ENCODE results near the gene MAP3K19.
"Not testable (repeated sequence)": the region's sequence is repeated elsewhere in the genome, so short reads cannot be mapped to it uniquely, and the experiment has no call there.

Gene MAP3K19

DNA sequence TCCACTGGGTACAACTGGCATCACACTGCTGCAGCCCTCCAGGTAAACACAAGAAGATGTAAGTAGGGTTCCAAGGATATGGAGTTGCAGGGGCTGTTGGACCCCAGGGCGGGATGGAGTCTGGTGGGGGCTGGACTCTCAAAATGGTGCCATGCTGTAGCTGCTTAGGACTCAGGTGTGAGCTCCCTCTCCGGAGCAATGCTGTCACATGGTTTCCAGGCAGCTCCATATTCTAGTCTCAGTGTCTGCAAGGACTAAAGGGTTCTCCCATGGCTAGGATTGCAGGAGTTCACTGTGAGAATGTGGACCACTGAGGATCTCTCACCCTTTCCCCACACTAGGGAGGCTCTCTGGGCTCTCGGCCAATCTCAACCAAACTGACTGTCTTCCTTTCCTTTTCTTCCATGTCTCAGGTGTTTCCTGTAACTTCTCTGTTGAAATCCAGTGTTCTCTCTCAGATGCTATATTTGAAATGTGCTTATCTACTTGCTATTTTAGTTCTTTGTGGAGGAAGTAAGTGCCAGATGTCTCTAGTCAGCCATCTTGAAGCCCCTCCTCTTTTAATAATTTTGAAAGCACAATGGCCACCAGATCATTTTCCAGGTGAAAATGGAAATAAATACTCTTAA is 71.1 kb downstream of the MAP3K19 start:
- no peaks in the 10 kb centered on the region for H3K36me3 ChIP-seq (ENCODE audit: control insufficient read depth, insufficient read depth, low read length)
- H3K4me1 ChIP-seq (ENCODE audit: control insufficient read depth, insufficient read depth, low read length) = no peaks in the 10 kb centered on the region
- H3K4me3 ChIP-seq (ENCODE audit: low read depth, low read length) = no peak overlapping the region
- H3K27me3 ChIP-seq (ENCODE audit: control insufficient read depth, insufficient read depth, low read length) = no peaks in the 10 kb centered on the region
- H3K9me3 ChIP-seq (ENCODE audit: control insufficient read depth, insufficient read depth, low read length) = no peaks in the 10 kb centered on the region
- no peak overlapping the region for H3K9ac ChIP-seq (ENCODE audit: low read depth, low read length)

DNA sequence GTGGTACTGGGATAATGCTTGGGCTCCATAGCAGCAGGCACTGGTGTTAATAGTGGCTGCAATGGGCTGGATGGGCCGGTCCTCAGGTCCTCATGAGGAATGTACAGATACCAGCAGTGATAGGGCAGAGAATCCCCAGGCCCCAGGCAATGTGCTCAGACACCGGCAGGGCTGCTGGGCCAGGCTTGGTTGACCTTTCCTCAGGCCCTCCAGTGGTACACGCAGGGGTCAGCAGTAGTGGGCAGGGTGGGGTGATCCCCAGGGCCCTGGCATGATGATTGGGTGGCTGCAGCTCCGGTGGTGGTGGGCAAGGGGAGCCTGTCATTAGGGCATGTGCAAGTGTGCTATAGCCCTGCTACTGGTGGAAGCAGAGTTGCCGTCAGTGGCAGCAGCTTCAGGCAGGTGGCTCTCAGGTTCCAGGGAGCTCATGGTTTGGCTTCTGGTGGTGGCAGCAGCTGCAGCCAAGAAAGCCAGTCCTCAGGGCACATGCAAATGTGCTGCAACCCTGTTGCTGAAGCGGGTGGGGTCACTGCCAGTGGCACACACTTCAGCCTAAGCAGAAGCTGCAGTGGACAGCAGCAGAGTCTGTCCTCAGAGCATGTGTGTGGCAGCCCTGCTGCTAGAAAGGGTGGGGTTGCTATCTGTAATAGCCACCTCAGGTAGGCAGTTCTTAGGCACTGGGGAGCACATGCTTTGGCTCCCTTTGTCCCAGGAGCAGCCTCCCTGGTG is 71.8 kb downstream of the MAP3K19 start:
- Histone ChIP-seq H3K4me3 (ENCODE audit: low read depth, low read length) (no peak overlapping the region), H3K9ac (ENCODE audit: low read depth, low read length) (no peak overlapping the region), H3K27me3 (ENCODE audit: control insufficient read depth, insufficient read depth, low read length) (no peaks in the 10 kb centered on the region), H3K4me1 (ENCODE audit: control insufficient read depth, insufficient read depth, low read length) (no peaks in the 10 kb centered on the region), H3K36me3 (ENCODE audit: control insufficient read depth, insufficient read depth, low read length) (no peaks in the 10 kb centered on the region), H3K9me3 (ENCODE audit: control insufficient read depth, insufficient read depth, low read length) (no peaks in the 10 kb centered on the region)

DNA sequence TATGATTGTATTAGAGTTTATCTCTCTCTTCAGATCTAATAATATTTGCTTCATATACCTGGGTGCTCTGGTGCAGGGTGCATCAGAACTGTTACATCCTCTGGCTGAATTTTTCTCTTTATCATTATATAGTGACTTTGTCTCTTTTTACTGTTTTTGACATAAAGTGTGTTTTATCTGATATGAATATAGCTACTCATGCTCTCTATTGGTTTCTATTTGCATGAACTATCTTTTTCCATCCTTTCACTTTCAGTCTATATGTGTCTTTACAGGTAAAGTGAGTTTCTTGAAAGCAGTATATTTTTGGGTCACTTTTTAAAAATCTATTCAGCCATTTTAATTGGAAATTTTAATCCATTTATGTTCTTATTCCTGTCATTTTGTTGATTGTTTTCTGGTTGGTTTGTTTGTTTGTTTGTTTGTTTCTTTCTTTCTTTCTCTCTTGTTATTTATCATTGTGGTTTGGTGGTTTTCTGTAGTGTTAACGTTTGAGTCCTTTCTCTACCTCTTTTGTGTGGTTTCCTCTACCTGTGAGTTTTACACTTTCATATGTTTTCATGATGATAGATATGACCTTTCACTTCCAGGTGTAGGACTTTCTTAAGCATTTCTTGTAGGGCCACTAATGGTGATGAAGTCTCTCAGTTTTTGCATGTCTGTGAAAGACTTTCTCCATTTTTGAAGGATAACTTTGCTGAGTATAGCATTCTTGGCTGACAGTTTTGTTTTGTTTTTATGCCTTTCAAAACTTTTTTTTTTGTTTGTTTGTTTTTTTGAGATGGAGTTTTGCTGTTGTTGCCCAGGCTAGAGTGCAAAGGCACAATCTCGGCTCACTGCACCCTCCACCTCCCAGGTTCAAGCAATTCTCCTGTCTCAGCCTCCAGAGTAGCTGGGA is 73.8 kb downstream of the MAP3K19 start:
- Histone ChIP-seq H3K36me3 (ENCODE audit: control insufficient read depth, insufficient read depth, low read length) (no peaks in the 10 kb centered on the region), H3K9ac (ENCODE audit: low read depth, low read length) (no peak overlapping the region), H3K9me3 (ENCODE audit: control insufficient read depth, insufficient read depth, low read length) (no peaks in the 10 kb centered on the region), H3K27me3 (ENCODE audit: control insufficient read depth, insufficient read depth, low read length) (no peaks in the 10 kb centered on the region), H3K4me1 (ENCODE audit: control insufficient read depth, insufficient read depth, low read length) (no peaks in the 10 kb centered on the region), H3K4me3 (ENCODE audit: low read depth, low read length) (no peak overlapping the region)

DNA sequence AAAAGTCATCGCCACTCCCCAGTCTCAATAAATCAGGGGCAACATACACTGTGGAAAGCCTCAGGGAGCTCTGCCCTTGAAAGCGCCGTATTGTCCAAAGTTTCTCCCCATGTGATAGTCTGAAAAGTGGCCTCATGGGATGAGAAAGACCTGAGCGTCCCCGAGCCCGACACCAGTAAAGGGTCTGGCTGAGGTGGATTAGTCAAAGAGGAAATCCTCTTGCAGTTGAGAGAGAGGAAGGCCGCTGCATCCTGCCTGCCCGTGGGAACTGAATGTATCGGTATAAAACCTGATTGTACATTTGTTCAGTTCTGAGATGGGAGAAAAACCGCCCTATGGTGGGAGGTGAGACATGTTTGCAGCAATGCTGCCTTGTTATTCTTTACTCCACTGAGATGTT is 80.1 kb downstream of the MAP3K19 start:
- H3K4me3 ChIP-seq (ENCODE audit: low read depth, low read length); H3K36me3 ChIP-seq (ENCODE audit: control insufficient read depth, insufficient read depth, low read length); H3K4me1 ChIP-seq (ENCODE audit: control insufficient read depth, insufficient read depth, low read length); H3K9ac ChIP-seq (ENCODE audit: low read depth, low read length); H3K27me3 ChIP-seq (ENCODE audit: control insufficient read depth, insufficient read depth, low read length); H3K9me3 ChIP-seq (ENCODE audit: control insufficient read depth, insufficient read depth, low read length): not testable (repeated sequence)

DNA sequence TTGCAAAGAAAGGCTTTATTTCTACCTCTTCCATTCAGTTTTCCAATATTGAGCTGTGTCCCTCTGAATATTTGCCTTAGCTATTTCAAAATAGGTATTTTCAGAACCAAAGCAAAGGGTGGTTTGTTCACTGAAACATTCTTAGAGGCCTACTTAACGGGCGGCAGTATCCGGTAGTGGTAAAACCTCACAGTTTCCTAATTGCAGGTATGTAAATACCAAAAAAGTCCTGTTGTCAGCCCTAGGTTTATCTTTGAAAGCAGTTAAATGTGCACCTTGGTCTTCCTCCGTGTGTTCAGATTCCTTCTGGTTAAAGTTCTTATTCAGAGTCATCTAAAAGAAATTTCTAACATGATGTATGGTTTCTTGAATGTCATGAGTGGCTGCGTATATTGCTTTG is 89.8 kb downstream of the MAP3K19 start:
- Histone ChIP-seq H3K9me3 (ENCODE audit: control insufficient read depth, insufficient read depth, low read length) (no peaks in the 10 kb centered on the region), H3K9ac (ENCODE audit: low read depth, low read length) (no peak overlapping the region), H3K27me3 (ENCODE audit: control insufficient read depth, insufficient read depth, low read length) (no peaks in the 10 kb centered on the region), H3K4me3 (ENCODE audit: low read depth, low read length) (no peak overlapping the region), H3K4me1 (ENCODE audit: control insufficient read depth, insufficient read depth, low read length) (no peaks in the 10 kb centered on the region), H3K36me3 (ENCODE audit: control insufficient read depth, insufficient read depth, low read length) (peaks cover 12% of the 10 kb centered on the region)

DNA sequence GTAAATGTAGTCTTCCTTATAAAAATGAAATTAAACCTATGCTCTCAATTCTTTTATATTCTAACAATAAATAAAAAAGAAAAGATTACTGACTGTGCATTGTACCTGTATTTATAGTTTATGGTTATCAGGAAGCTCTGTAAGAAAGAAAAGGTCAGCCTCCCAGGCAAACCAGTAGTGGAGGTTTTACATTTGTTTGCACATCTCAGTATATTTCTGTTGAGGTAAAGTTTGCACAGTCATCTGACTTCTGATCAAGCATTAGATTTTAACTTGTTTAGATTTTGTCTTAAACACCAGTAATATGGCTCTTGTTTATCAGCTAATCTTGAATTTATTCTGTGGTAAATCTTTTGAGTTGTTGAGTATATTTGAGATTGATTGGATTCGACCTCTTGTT is 91.5 kb downstream of the MAP3K19 start:
- Histone ChIP-seq H3K9me3 (ENCODE audit: control insufficient read depth, insufficient read depth, low read length) (no peaks in the 10 kb centered on the region), H3K27me3 (ENCODE audit: control insufficient read depth, insufficient read depth, low read length) (no peaks in the 10 kb centered on the region), H3K4me1 (ENCODE audit: control insufficient read depth, insufficient read depth, low read length) (no peaks in the 10 kb centered on the region), H3K36me3 (ENCODE audit: control insufficient read depth, insufficient read depth, low read length) (peaks cover 12% of the 10 kb centered on the region), H3K9ac (ENCODE audit: low read depth, low read length) (no peak overlapping the region), H3K4me3 (ENCODE audit: low read depth, low read length) (no peak overlapping the region)

DNA sequence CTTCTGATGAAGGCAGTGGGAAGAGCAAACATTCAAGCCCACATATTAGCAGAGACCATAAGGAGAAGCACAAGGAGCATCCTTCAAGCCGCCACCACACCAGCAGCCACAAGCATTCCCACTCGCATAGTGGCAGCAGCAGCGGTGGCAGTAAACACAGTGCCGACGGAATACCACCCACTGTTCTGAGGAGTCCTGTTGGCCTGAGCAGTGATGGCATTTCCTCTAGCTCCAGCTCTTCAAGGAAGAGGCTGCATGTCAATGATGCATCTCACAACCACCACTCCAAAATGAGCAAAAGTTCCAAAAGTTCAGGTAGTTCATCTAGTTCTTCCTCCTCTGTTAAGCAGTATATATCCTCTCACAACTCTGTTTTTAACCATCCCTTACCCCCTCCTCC is 93.2 kb downstream of the MAP3K19 start:
- Histone ChIP-seq H3K27me3 (ENCODE audit: control insufficient read depth, insufficient read depth, low read length) (no peaks in the 10 kb centered on the region), H3K36me3 (ENCODE audit: control insufficient read depth, insufficient read depth, low read length) (peaks cover 12% of the 10 kb centered on the region), H3K4me3 (ENCODE audit: low read depth, low read length) (no peak overlapping the region), H3K9me3 (ENCODE audit: control insufficient read depth, insufficient read depth, low read length) (no peaks in the 10 kb centered on the region), H3K9ac (ENCODE audit: low read depth, low read length) (no peak overlapping the region), H3K4me1 (ENCODE audit: control insufficient read depth, insufficient read depth, low read length) (no peaks in the 10 kb centered on the region)

DNA sequence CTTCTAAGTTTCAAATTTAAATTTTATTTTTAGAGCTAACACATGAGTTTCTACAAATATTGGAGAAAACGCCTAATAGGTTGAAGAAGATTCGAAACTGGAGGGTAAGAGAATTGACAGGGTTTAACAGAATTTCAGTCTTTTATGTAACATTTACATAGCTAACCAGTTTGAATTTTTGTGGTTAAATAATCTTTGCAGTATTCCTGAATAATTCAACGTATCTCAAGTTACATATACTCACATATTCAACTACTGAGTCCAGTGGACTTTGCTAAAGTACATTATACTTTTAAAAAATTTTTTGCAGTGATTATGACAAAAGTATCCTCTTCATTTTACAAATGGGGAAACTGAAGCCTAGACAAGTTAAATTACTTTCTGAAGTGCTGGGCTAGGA is 94.6 kb downstream of the MAP3K19 start:
- Histone ChIP-seq H3K36me3 (ENCODE audit: control insufficient read depth, insufficient read depth, low read length) (peaks cover 12% of the 10 kb centered on the region), H3K27me3 (ENCODE audit: control insufficient read depth, insufficient read depth, low read length) (no peaks in the 10 kb centered on the region), H3K4me1 (ENCODE audit: control insufficient read depth, insufficient read depth, low read length) (no peaks in the 10 kb centered on the region), H3K4me3 (ENCODE audit: low read depth, low read length) (no peak overlapping the region), H3K9ac (ENCODE audit: low read depth, low read length) (no peak overlapping the region), H3K9me3 (ENCODE audit: control insufficient read depth, insufficient read depth, low read length) (no peaks in the 10 kb centered on the region)

DNA sequence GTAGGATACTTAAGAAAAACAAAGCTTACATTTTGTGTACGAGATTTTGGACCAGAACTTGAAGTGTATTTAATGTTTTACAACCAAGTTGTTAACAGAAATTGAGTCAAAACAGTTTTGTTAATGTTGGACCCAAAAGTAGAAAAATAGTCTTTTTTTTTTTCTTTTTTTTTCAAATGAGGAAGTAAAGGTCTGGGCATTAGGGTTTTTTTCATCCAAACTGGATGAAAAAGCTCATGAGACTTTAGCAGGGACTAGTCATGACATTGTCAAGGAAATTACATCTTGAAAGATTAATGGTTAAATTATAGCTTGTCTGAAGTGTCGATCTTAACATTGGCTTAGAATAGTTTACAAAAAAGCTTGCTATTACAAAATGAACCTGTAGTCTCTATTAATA is 96.4 kb downstream of the MAP3K19 start:
- no peaks in the 10 kb centered on the region for H3K4me1 ChIP-seq (ENCODE audit: control insufficient read depth, insufficient read depth, low read length)
- no peaks in the 10 kb centered on the region for H3K9me3 ChIP-seq (ENCODE audit: control insufficient read depth, insufficient read depth, low read length)
- no peak overlapping the region for H3K9ac ChIP-seq (ENCODE audit: low read depth, low read length)
- peaks cover 15% of the 10 kb centered on the region for H3K36me3 ChIP-seq (ENCODE audit: control insufficient read depth, insufficient read depth, low read length)
- H3K27me3 ChIP-seq (ENCODE audit: control insufficient read depth, insufficient read depth, low read length) = no peaks in the 10 kb centered on the region
- H3K4me3 ChIP-seq (ENCODE audit: low read depth, low read length) = no peak overlapping the region

DNA sequence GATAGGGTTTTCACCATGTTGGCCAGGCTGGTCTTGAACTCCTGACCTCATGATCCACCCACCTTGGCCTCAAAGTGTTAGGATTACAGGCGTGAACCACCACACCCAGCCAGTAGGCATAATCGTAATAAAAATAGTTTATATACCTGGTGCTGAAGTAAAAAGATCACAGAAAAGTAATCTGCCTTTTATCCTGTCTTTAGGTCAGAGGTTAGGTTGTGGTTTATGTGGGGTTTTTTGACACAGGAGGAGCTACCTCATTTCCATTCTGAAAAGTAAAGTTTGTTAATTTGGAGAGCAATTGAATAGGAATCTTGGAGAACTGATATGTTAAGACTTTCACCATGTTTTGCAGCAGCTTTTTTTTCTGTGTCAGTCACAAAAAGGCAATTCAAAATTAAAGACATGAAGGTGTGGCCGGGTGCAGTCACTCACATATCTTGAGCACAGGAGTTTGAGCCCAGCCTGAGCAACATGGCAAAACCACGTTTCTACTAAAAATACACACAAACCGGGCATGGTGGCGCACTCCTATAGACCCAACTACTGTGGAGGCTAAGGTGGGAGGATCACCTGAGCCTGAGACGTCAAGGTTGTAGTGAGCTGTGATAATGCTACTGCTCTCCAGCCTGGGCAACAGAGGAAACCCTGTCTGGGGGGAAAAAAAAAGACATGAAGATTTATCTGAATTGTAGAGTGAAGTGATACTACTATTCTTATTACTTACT is 97.1 kb downstream of the MAP3K19 start:
- Histone ChIP-seq H3K9ac (ENCODE audit: low read depth, low read length) (no peak overlapping the region), H3K9me3 (ENCODE audit: control insufficient read depth, insufficient read depth, low read length) (no peaks in the 10 kb centered on the region), H3K4me3 (ENCODE audit: low read depth, low read length) (no peak overlapping the region), H3K36me3 (ENCODE audit: control insufficient read depth, insufficient read depth, low read length) (peaks cover 15% of the 10 kb centered on the region), H3K4me1 (ENCODE audit: control insufficient read depth, insufficient read depth, low read length) (no peaks in the 10 kb centered on the region), H3K27me3 (ENCODE audit: control insufficient read depth, insufficient read depth, low read length) (no peaks in the 10 kb centered on the region)

DNA sequence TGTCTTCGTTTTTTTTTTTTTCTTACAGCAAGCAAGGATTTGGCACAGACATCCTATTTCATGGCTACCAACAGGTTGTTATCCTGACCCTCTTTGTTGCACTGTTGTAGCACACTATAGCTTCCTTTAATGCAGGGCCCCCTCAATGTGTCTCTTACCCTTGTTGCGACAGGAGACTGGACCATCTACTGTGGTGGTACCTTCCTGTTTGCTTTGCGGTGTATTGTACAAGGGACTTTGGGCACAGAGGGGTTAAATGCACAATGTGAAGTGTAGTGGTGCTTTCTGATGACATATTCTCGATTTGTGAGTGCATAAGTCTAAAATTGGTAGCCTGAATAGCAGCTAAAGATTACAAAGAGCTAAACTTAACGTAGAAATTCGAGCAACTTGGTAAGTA is 101.2 kb downstream of the MAP3K19 start:
- no peaks in the 10 kb centered on the region for H3K4me1 ChIP-seq (ENCODE audit: control insufficient read depth, insufficient read depth, low read length)
- H3K9ac ChIP-seq (ENCODE audit: low read depth, low read length) = no peak overlapping the region
- no peaks in the 10 kb centered on the region for H3K9me3 ChIP-seq (ENCODE audit: control insufficient read depth, insufficient read depth, low read length)
- peaks cover 3% of the 10 kb centered on the region for H3K36me3 ChIP-seq (ENCODE audit: control insufficient read depth, insufficient read depth, low read length)
- no peaks in the 10 kb centered on the region for H3K27me3 ChIP-seq (ENCODE audit: control insufficient read depth, insufficient read depth, low read length)
- no peak overlapping the region for H3K4me3 ChIP-seq (ENCODE audit: low read depth, low read length)
